HepG2 (cell line): ENCODE results near the gene SCN8A. TPM values are rescaled to one million over a fixed set of nuclear protein-coding genes. Genes with fewer than 3 reads are reported as not detected.

ENCODE experiments used
- ATAC-seq: fragments of 200-7000 bp; cut with Tn5 transposase; 3 replicates; pipeline ENCODE4 v1.9.1; 2020; ENCODE audit warnings: mild to moderate bottlenecking, moderate library complexity
- BruUV-seq: library from RNA; stranded (reverse); fragments of 400-500 nt; replicated peaks from 2 replicates; lab custom pipeline; 2021; lab: Mats Ljungman, UMichigan
- CTCF ChIA-PET: fragments of 300-600 bp; formaldehyde crosslinking; extraction: SDS; loops from one replicate; lab custom pipeline; 2021; ENCODE audit warnings: low total read pairs, inconsistent platforms, low intra/inter-chr PET ratio; lab: Yijun Ruan, JAX
- POLR2A ChIA-PET: fragments of 350-600 bp; sonication (Branson Sonifier 250); formaldehyde crosslinking; loops from one replicate; lab custom pipeline; 2020; ENCODE audit warnings: antibody characterized with exemption, inconsistent platforms; lab: Yijun Ruan, JAX
- DNase-seq: peaks from one replicate; pipeline ENCODE4 v3.0.0-alpha.2; 2015; ENCODE audit warnings: low spot score
- FAIRE-seq: peaks from 3 replicates; lab custom pipeline; 2011; peaks lifted over from hg19 to GRCh38; lab: Jason Lieb, UNC
- H2AFZ ChIP-seq: one replicate; pipeline ENCODE4 v1.6.1; 2011; ENCODE audit warnings: low read length, inconsistent platforms
- H3K27ac ChIP-seq: fragments of 300-600 bp; 3 replicates; pipeline ENCODE4 v1.8.0; 2011; ENCODE audit warnings: mixed run types, mild to moderate bottlenecking, mixed read lengths, low read length, inconsistent platforms; ENCODE audit not compliant: insufficient read depth; ENCODE audit errors: extremely low read length
- H3K27me3 ChIP-seq, 2 experiments: fragments of 200-600 bp in 1 of 2; 2 replicates in 1 of 2; 3 replicates in 1 of 2; pipeline versions ENCODE4 v1.6.0 to v1.8.0; 2011; ENCODE audit warnings: low read length in 2 of 2, mild to moderate bottlenecking in 2 of 2, moderate library complexity in 2 of 2, inconsistent platforms in 1 of 2; ENCODE audit not compliant: insufficient read depth in 2 of 2, control insufficient read depth in 1 of 2
- H3K36me3 ChIP-seq, 2 experiments: fragments of 200-600 bp in 1 of 2; replicated peaks in 1 of 2; 2 replicates in 1 of 2; 3 replicates in 1 of 2; pipeline versions ENCODE4 v1.5.1 to v1.8.0; 2011; ENCODE audit warnings: low read length in 2 of 2, inconsistent platforms in 1 of 2; ENCODE audit not compliant: insufficient read depth in 2 of 2, control insufficient read depth in 1 of 2
- H3K4me1 ChIP-seq: 2 replicates; pipeline ENCODE4 v1.5.1; 2012; ENCODE audit warnings: low read length, inconsistent platforms; ENCODE audit not compliant: insufficient read depth
- H3K4me2 ChIP-seq: 2 replicates; pipeline ENCODE4 v1.6.0; 2011; ENCODE audit warnings: low read depth, low read length, inconsistent platforms
- H3K4me3 ChIP-seq, 3 experiments: fragments of 200-600 bp in 1 of 3; sonication (generic), shearing (Covaris generic) in 1 of 3; replicated peaks in 1 of 3; 2 replicates each; pipeline ENCODE4 v1.5.1; 2011 to 2016; ENCODE audit warnings: low read length in 3 of 3, inconsistent platforms in 2 of 3, low read depth in 2 of 3, mild to moderate bottlenecking in 2 of 3, control low read depth in 1 of 3, mixed read lengths in 1 of 3; ENCODE audit not compliant: insufficient read depth in 1 of 3
- H3K79me2 ChIP-seq: one replicate; pipeline ENCODE4 v1.6.1; 2011; ENCODE audit warnings: low read length, inconsistent platforms; ENCODE audit not compliant: insufficient read depth
- H3K9ac ChIP-seq: 2 replicates; pipeline ENCODE4 v1.6.0; 2011; ENCODE audit warnings: mild to moderate bottlenecking, low read depth, low read length, inconsistent platforms; ENCODE audit not compliant: insufficient read depth
- H3K9me3 ChIP-seq: 2 replicates; pipeline ENCODE4 v1.5.1; 2012; ENCODE audit warnings: mild to moderate bottlenecking, low read length
- H4K20me1 ChIP-seq: 2 replicates; pipeline ENCODE4 v1.6.0; 2011; ENCODE audit warnings: inconsistent platforms, mild to moderate bottlenecking, low read length, moderate library complexity; ENCODE audit not compliant: insufficient read depth
- ARNT2 ChIP-seq: sonication (generic); formaldehyde crosslinking; IDR thresholded peaks from 2 replicates; pipeline ENCODE4 v1.8.0; 2022; ENCODE audit warnings: mild to moderate bottlenecking, low read depth, missing genetic modification reagents, moderate library complexity
- CSRNP1 ChIP-seq: sonication (generic); formaldehyde crosslinking; IDR thresholded peaks from 2 replicates; pipeline ENCODE4 v1.8.1; 2023; ENCODE audit warnings: mild to moderate bottlenecking, missing genetic modification reagents
- E2F2 ChIP-seq: sonication (generic); formaldehyde crosslinking; IDR thresholded peaks from 2 replicates; pipeline ENCODE4 v1.4.0; 2020; ENCODE audit warnings: missing genetic modification reagents, borderline replicate concordance
- HINFP ChIP-seq: sonication (generic); formaldehyde crosslinking; IDR thresholded peaks from 2 replicates; pipeline ENCODE4 v1.4.0; 2020; ENCODE audit warnings: low read depth, mild to moderate bottlenecking, missing genetic modification reagents
- MEIS1 ChIP-seq: sonication (generic); formaldehyde crosslinking; IDR thresholded peaks from 2 replicates; pipeline ENCODE4 v1.9.0; 2021; ENCODE audit warnings: mild to moderate bottlenecking, missing genetic modification reagents, moderate library complexity, borderline replicate concordance
- NFRKB ChIP-seq: fragments of 450-650 bp; IDR thresholded peaks from 2 replicates; pipeline ENCODE4 v1.6.1; 2017
- RNF219 ChIP-seq: sonication (generic); formaldehyde crosslinking; IDR thresholded peaks from 2 replicates; pipeline ENCODE4 v1.5.0; 2020; ENCODE audit warnings: mild to moderate bottlenecking, missing genetic modification reagents
- TRIM24 ChIP-seq: sonication (generic); formaldehyde crosslinking; IDR thresholded peaks from 2 replicates; pipeline ENCODE4 v1.8.0; 2022; ENCODE audit warnings: mild to moderate bottlenecking, missing genetic modification reagents
- ZNF12 ChIP-seq: sonication (generic); formaldehyde crosslinking; IDR thresholded peaks from 2 replicates; pipeline ENCODE4 v1.5.0; 2020; ENCODE audit warnings: missing genetic modification reagents
- ZNF501 ChIP-seq: sonication (generic); formaldehyde crosslinking; IDR thresholded peaks from 2 replicates; pipeline ENCODE4 v1.5.1; 2020; ENCODE audit warnings: mild to moderate bottlenecking, moderate library complexity, missing genetic modification reagents
- ZNF564 ChIP-seq: sonication (generic); formaldehyde crosslinking; IDR thresholded peaks from 2 replicates; pipeline ENCODE4 v1.8.1; 2023; ENCODE audit warnings: mild to moderate bottlenecking, missing genetic modification reagents
- ZNF572 ChIP-seq: sonication (generic); formaldehyde crosslinking; IDR thresholded peaks from 2 replicates; pipeline ENCODE4 v1.5.1; 2020; ENCODE audit warnings: mild to moderate bottlenecking, missing genetic modification reagents
- ZNF639 ChIP-seq: conservative IDR thresholded peaks from 2 replicates; pipeline ENCODE4 v1.6.1; 2018; ENCODE audit warnings: missing genetic modification reagents
- ZNF766 ChIP-seq: sonication (generic); formaldehyde crosslinking; IDR thresholded peaks from 2 replicates; pipeline ENCODE4 v1.5.0; 2020; ENCODE audit warnings: missing genetic modification reagents, borderline replicate concordance
- ZNF776 ChIP-seq: sonication (generic); formaldehyde crosslinking; IDR thresholded peaks from 2 replicates; pipeline ENCODE4 v1.4.0; 2020; ENCODE audit warnings: mild to moderate bottlenecking, missing genetic modification reagents
- WGBS: methylation state at CpG from one replicate; pipeline ENCODE4 v1.1.6; 2017; ENCODE audit warnings: low lambda C conversion rate; 5-methylcytosine and 5-hydroxymethylcytosine counted together
- in situ Hi-C: cut with HindIII; loops from 2 replicates; pipeline ENCODE4 v1.10.0; 2017; ENCODE audit warnings: low pct_unique_long_range_greater_than_20kb; ENCODE audit not compliant: extremely low pct_ligation_motif_present
- intact Hi-C: fragments of 100-400 bp; cut with micrococcal nuclease; formaldehyde crosslinking; loops from one replicate; pipeline ENCODE4 v1.10.0; 2022; ENCODE audit not compliant: unreplicated experiment
- polyA plus RNA-seq, 8 experiments: library from polyadenylated mRNA; depleted of rRNA in 3 of 8; stranded (reverse) in 7 of 8; unstranded in 1 of 8; fragments of >200 nt; fragmentation: Illumina TruSeq in 4 of 8; extraction: Trizol in 4 of 8; gene quantifications; 2 replicates each; pipeline versions ENCODE4 v1.2.1 to v1.2.3, GENCODE V29; 2011 to 2016; ENCODE audit warnings: low read depth in 4 of 8, missing spikeins in 1 of 8, mixed read lengths in 1 of 8; ENCODE audit not compliant: insufficient read depth in 1 of 8
- total RNA-seq, 5 experiments: library from RNA; depleted of rRNA; stranded (reverse); fragments of >200 nt; fragmentation: Illumina TruSeq; extraction: Trizol; gene quantifications; 2 replicates each; pipeline ENCODE4 v1.2.3, GENCODE V29; 2016; ENCODE audit warnings: low read depth in 1 of 5

SCN8A gene
- total and polyA plus RNA-seq, 2 of the 13 experiments (the other 11 are each of a cell fraction or from before 2014, with no cell fraction given): 0.57 to 1.4 TPM

- TF ChIP-seq ARNT2 (CRISPR knock-in tag): no peak
- no peak for TF ChIP-seq MEIS1
- no peak for TF ChIP-seq ZNF501 (CRISPR knock-in tag)
- TF ChIP-seq NFRKB: no peak
- no peak for TF ChIP-seq CSRNP1 (CRISPR knock-in tag)
Observed at GRCh38 chr12:51850081-51850964, 259.3 kb downstream of the SCN8A start (continued).

GRCh38 chr12:51850965-51851299, 259.9 kb downstream of the SCN8A start:
- Histone ChIP-seq H2AFZ (no peak overlapping the region), H3K27me3 (peaks cover 0 to 9% of the 10 kb centered on the region in 2 experiments; a peak in 2 of 5 replicates), H4K20me1 (no peaks in the 10 kb centered on the region), H3K4me2 (no peak overlapping the region), H3K9ac (no peak overlapping the region), H3K4me3 (no peak overlapping the region), H3K9me3 (no peaks in the 10 kb centered on the region), H3K4me1 (peaks cover 19% of the 10 kb centered on the region), H3K36me3 (no peaks in the 10 kb centered on the region), H3K79me2 (no peaks in the 10 kb centered on the region), H3K27ac (no peak overlapping the region)
- POLR2A ChIA-PET: no interaction called here
- in situ Hi-C loops: no loop called here
- CTCF ChIA-PET: no interaction called here
- ATAC-seq: no peak
- no TSS peak for BruUV-seq
- WGBS: 56% methylated on average over 1 of the region's 4 CpGs
- DNase-seq: no peak
- intact Hi-C loops: no loop called here
- FAIRE-seq: no peak
- no peak for TF ChIP-seq ZNF572 (CRISPR knock-in tag)
- TF ChIP-seq TRIM24 (CRISPR knock-in tag): no peak
- no peak for TF ChIP-seq HINFP (CRISPR knock-in tag)
- TF ChIP-seq E2F2 (CRISPR knock-in tag): no peak
- no peak for TF ChIP-seq ZNF564 (CRISPR knock-in tag)
- no peak for TF ChIP-seq ZNF639
- no peak for TF ChIP-seq ZNF766 (CRISPR knock-in tag)
- TF ChIP-seq ZNF12 (CRISPR knock-in tag): no peak
- TF ChIP-seq ZNF776: no peak
- TF ChIP-seq RNF219 (CRISPR knock-in tag): no peak
